ENCODE data around the gene LGI2.

The LGI2 gene

GRCh38 chr4:24970635-24971034 lies 60.1 kb downstream of the LGI2 start:
- Mint-ChIP-seq H3K9me3 (peaks cover 4% of the 10 kb centered on the region), H3K4me3 (no peak overlapping the region), H3K27ac (no peak overlapping the region), H3K36me3 (ENCODE audit: low read depth) (no peaks in the 10 kb centered on the region), H3K4me1 (ENCODE audit: low read depth) (no peaks in the 10 kb centered on the region), H3K27me3 (peaks cover 17% of the 10 kb centered on the region)
- no peak for DNase-seq

GRCh38 chr4:24970191-24970590 lies 60.6 kb downstream of the LGI2 start:
- DNase-seq, result no peak
- peaks cover 6% of the 10 kb centered on the region for H3K9me3 Mint-ChIP-seq
- H3K4me3 Mint-ChIP-seq, result no peak overlapping the region
- H3K27ac Mint-ChIP-seq, result no peak overlapping the region
- H3K27me3 Mint-ChIP-seq, result peaks cover 17% of the 10 kb centered on the region
- no peaks in the 10 kb centered on the region for H3K4me1 Mint-ChIP-seq (ENCODE audit: low read depth)
- H3K36me3 Mint-ChIP-seq (ENCODE audit: low read depth), result no peaks in the 10 kb centered on the region

GRCh38 chr4:24969486-24969885 lies 61.3 kb downstream of the LGI2 start:
- Mint-ChIP-seq H3K27me3 (peaks cover 11% of the 10 kb centered on the region), H3K9me3 (peaks cover 11% of the 10 kb centered on the region), H3K27ac (no peak overlapping the region), H3K4me1 (ENCODE audit: low read depth) (no peaks in the 10 kb centered on the region), H3K36me3 (ENCODE audit: low read depth) (no peaks in the 10 kb centered on the region), H3K4me3 (no peak overlapping the region)
- DNase-seq, result no peak

GRCh38 chr4:24968992-24969391 lies 61.8 kb downstream of the LGI2 start:
- no peaks in the 10 kb centered on the region for H3K36me3 Mint-ChIP-seq (ENCODE audit: low read depth)
- H3K9me3 Mint-ChIP-seq, result peaks cover 13% of the 10 kb centered on the region
- no peaks in the 10 kb centered on the region for H3K4me1 Mint-ChIP-seq (ENCODE audit: low read depth)
- no peak overlapping the region for H3K27ac Mint-ChIP-seq
- peaks cover 6% of the 10 kb centered on the region for H3K27me3 Mint-ChIP-seq
- H3K4me3 Mint-ChIP-seq, result no peak overlapping the region
- DNase-seq, result no peak

GRCh38 chr4:24968278-24968677 lies 62.5 kb downstream of the LGI2 start:
- DNase-seq, result no peak
- H3K36me3 Mint-ChIP-seq (ENCODE audit: low read depth), result no peaks in the 10 kb centered on the region
- H3K4me1 Mint-ChIP-seq (ENCODE audit: low read depth), result no peaks in the 10 kb centered on the region
- no peaks in the 10 kb centered on the region for H3K27me3 Mint-ChIP-seq
- peaks cover 18% of the 10 kb centered on the region for H3K9me3 Mint-ChIP-seq
- no peak overlapping the region for H3K27ac Mint-ChIP-seq
- H3K4me3 Mint-ChIP-seq, result no peak overlapping the region

- peaks cover 23% of the 10 kb centered on the region for H3K9me3 Mint-ChIP-seq
- H3K4me3 Mint-ChIP-seq, result no peak overlapping the region
- no peaks in the 10 kb centered on the region for H3K4me1 Mint-ChIP-seq (ENCODE audit: low read depth)
- no peaks in the 10 kb centered on the region for H3K36me3 Mint-ChIP-seq (ENCODE audit: low read depth)
- H3K27ac Mint-ChIP-seq, result no peak overlapping the region
- no peaks in the 10 kb centered on the region for H3K27me3 Mint-ChIP-seq
- no peak for DNase-seq
Measured at GRCh38 chr4:24967346-24967745, 63.4 kb downstream of the LGI2 start.

GRCh38 chr4:24966076-24966475 lies 64.7 kb downstream of the LGI2 start:
- no peak for DNase-seq
- H3K4me3 Mint-ChIP-seq, result no peak overlapping the region
- H3K36me3 Mint-ChIP-seq (ENCODE audit: low read depth), result no peaks in the 10 kb centered on the region
- H3K9me3 Mint-ChIP-seq, result peaks cover 23% of the 10 kb centered on the region
- H3K27ac Mint-ChIP-seq, result no peak overlapping the region
- no peaks in the 10 kb centered on the region for H3K4me1 Mint-ChIP-seq (ENCODE audit: low read depth)
- H3K27me3 Mint-ChIP-seq, result no peaks in the 10 kb centered on the region

GRCh38 chr4:24965627-24966026 lies 65.1 kb downstream of the LGI2 start:
- DNase-seq, result no peak
- no peak overlapping the region for H3K27ac Mint-ChIP-seq
- no peaks in the 10 kb centered on the region for H3K4me1 Mint-ChIP-seq (ENCODE audit: low read depth)
- no peaks in the 10 kb centered on the region for H3K36me3 Mint-ChIP-seq (ENCODE audit: low read depth)
- H3K27me3 Mint-ChIP-seq, result no peaks in the 10 kb centered on the region
- H3K9me3 Mint-ChIP-seq, result peaks cover 23% of the 10 kb centered on the region
- H3K4me3 Mint-ChIP-seq, result no peak overlapping the region

- no peak for DNase-seq
- Mint-ChIP-seq H3K27me3 (no peaks in the 10 kb centered on the region), H3K36me3 (ENCODE audit: low read depth) (no peaks in the 10 kb centered on the region), H3K27ac (no peak overlapping the region), H3K9me3 (peaks cover 23% of the 10 kb centered on the region), H3K4me1 (ENCODE audit: low read depth) (no peaks in the 10 kb centered on the region), H3K4me3 (no peak overlapping the region)
Measured at GRCh38 chr4:24963277-24963676, 67.5 kb downstream of the LGI2 start.

- Mint-ChIP-seq H3K4me1 (ENCODE audit: low read depth) (no peaks in the 10 kb centered on the region), H3K27ac (no peak overlapping the region), H3K4me3 (no peak overlapping the region), H3K36me3 (ENCODE audit: low read depth) (no peaks in the 10 kb centered on the region), H3K27me3 (peaks cover 3% of the 10 kb centered on the region), H3K9me3 (peaks cover 5% of the 10 kb centered on the region)
- DNase-seq, result no peak
Measured at GRCh38 chr4:24957886-24958285, 72.9 kb downstream of the LGI2 start.

- Mint-ChIP-seq H3K4me1 (ENCODE audit: low read depth) (no peaks in the 10 kb centered on the region), H3K27ac (no peak overlapping the region), H3K4me3 (no peak overlapping the region), H3K9me3 (peaks cover 4% of the 10 kb centered on the region), H3K27me3 (peaks cover 5% of the 10 kb centered on the region), H3K36me3 (ENCODE audit: low read depth) (no peaks in the 10 kb centered on the region)
- DNase-seq, result no peak
Measured at GRCh38 chr4:24956763-24957162, 74.0 kb downstream of the LGI2 start.

- Mint-ChIP-seq H3K27me3 (peaks cover 5% of the 10 kb centered on the region), H3K4me3 (no peak overlapping the region), H3K4me1 (ENCODE audit: low read depth) (no peaks in the 10 kb centered on the region), H3K9me3 (peaks cover 4% of the 10 kb centered on the region), H3K36me3 (ENCODE audit: low read depth) (no peaks in the 10 kb centered on the region), H3K27ac (no peak overlapping the region)
- DNase-seq, result no peak
Measured at GRCh38 chr4:24956091-24956490, 74.7 kb downstream of the LGI2 start.

- DNase-seq, result no peak
- Mint-ChIP-seq H3K4me3 (no peak overlapping the region), H3K27ac (no peak overlapping the region), H3K27me3 (peaks cover 6% of the 10 kb centered on the region), H3K9me3 (peaks cover 4% of the 10 kb centered on the region), H3K4me1 (ENCODE audit: low read depth) (no peaks in the 10 kb centered on the region), H3K36me3 (ENCODE audit: low read depth) (no peaks in the 10 kb centered on the region)
Measured at GRCh38 chr4:24952667-24953066, 78.1 kb downstream of the LGI2 start.

GRCh38 chr4:24949970-24950369 lies 80.8 kb downstream of the LGI2 start:
- DNase-seq, result no peak
- Mint-ChIP-seq H3K36me3 (ENCODE audit: low read depth) (no peaks in the 10 kb centered on the region), H3K4me3 (no peak overlapping the region), H3K4me1 (ENCODE audit: low read depth) (no peaks in the 10 kb centered on the region), H3K9me3 (peaks cover 4% of the 10 kb centered on the region), H3K27ac (no peak overlapping the region), H3K27me3 (peaks cover 5% of the 10 kb centered on the region)
